ENCODE measurements around the gene TNFSF12. TPM values are rescaled to one million over a fixed set of nuclear protein-coding genes. Genes with fewer than 3 reads are reported as not detected.
A peak's percentile ranks its signal among the peaks of the same experiment; 100 is the strongest.

Gene TNFSF12
- polyA plus RNA-seq, 4 donors: 25.3 to 32.5 (median 29.0) TPM

DNA sequence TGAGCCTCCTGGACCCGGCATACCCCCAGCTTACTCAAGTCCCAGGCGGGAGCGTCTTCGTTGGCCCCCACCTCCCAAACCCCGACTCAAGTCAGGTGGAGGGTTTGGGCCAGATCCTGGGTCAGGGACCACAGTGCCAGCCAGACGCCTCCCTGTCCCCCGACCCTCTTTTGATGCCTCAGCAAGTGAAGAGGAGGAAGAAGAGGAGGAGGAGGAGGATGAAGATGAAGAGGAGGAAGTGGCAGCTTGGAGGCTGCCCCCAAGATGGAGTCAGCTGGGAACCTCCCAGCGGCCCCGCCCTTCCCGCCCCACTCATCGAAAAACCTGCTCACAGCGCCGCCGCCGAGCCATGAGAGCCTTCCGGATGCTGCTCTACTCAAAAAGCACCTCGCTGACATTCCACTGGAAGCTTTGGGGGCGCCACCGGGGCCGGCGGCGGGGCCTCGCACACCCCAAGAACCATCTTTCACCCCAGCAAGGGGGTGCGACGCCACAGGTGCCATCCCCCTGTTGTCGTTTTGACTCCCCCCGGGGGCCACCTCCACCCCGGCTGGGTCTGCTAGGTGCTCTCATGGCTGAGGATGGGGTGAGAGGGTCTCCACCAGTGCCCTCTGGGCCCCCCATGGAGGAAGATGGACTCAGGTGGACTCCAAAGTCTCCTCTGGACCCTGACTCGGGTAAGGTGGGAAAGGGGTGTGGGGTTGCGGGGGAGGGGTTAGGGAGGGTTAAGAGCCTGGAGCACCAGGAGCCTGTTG, 14.4 kb downstream of the TNFSF12 start:
- no peak for DNase-seq (ENCODE audit: low read depth in 4 of 4, low spot score in 3 of 4)

DNA sequence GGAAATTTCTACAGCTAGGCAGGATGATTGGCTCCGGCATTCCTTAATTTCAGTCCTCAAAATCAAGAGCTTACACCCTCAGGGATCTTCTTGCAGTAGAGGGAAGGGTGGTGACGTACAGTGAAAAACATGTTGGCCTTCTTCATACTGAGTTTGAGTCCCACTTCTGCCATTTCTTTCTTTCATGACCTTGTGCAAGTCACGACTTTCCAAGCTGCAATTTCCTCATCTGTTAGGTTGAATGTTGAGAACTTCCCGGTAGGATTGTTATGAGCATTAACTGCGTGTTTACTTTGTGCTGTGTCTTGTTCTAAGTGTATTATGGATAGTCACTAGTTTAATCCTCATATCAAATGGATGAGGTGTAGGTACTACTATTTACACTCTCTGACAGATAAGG, 20.7 kb downstream of the TNFSF12 start:
- no peak for DNase-seq (ENCODE audit: low read depth in 4 of 4, low spot score in 3 of 4)

DNA sequence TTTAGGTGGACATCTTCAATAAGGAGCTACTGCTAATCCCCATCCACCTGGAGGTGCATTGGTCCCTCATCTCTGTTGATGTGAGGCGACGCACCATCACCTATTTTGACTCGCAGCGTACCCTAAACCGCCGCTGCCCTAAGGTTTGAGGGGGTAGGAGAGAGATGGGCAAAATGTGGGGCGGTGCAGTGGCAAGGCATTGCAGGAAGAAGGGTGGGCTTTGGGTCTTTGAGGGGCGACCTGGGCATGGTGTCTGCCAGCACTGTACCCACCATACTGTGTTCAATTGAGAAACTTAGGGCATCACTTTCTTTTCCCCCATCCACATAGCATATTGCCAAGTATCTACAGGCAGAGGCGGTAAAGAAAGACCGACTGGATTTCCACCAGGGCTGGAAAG, 21.5 kb downstream of the TNFSF12 start:
- DNase-seq (ENCODE audit: low read depth in 4 of 4, low spot score in 3 of 4): no peak

DNA sequence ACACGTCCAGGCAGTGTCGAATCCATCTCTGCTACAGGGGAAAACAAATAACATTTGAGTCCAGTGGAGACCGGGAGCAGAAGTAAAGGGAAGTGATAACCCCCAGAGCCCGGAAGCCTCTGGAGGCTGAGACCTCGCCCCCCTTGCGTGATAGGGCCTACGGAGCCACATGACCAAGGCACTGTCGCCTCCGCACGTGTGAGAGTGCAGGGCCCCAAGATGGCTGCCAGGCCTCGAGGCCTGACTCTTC, 23.4 kb downstream of the TNFSF12 start:
- no peak for DNase-seq (ENCODE audit: low read depth in 4 of 4, low spot score in 3 of 4)

DNA sequence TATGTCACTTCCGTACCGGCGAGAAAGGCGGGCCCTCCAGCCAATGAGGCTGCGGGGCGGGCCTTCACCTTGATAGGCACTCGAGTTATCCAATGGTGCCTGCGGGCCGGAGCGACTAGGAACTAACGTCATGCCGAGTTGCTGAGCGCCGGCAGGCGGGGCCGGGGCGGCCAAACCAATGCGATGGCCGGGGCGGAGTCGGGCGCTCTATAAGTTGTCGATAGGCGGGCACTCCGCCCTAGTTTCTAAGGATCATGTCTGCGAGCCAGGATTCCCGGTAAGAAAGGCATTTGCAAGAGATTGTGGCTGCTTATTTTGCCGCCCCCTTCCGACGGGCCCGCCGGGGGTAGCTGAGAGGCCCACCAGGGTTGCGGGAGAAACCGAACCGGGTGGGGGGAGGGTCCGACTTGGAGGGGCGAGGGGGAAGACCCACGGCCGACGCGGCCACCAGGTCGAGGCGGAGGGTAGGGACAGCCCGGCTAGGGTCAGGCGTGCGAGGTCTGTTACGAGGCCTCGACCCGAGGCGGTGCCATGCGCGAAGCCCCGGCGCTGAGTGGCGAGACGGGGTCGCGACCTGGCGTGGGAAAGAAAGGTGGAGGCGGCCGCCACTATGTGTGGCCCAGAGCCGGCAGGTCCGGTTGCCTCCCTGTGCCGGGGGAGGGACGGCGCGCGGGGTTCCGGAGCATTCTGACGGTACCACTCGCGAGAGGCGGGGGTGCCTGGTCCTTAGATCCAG, 23.9 kb downstream of the TNFSF12 start:
- DNase-seq (ENCODE audit: low read depth in 4 of 4, low spot score in 3 of 4): peak; percentile 97 to 98 (median 98)

DNA sequence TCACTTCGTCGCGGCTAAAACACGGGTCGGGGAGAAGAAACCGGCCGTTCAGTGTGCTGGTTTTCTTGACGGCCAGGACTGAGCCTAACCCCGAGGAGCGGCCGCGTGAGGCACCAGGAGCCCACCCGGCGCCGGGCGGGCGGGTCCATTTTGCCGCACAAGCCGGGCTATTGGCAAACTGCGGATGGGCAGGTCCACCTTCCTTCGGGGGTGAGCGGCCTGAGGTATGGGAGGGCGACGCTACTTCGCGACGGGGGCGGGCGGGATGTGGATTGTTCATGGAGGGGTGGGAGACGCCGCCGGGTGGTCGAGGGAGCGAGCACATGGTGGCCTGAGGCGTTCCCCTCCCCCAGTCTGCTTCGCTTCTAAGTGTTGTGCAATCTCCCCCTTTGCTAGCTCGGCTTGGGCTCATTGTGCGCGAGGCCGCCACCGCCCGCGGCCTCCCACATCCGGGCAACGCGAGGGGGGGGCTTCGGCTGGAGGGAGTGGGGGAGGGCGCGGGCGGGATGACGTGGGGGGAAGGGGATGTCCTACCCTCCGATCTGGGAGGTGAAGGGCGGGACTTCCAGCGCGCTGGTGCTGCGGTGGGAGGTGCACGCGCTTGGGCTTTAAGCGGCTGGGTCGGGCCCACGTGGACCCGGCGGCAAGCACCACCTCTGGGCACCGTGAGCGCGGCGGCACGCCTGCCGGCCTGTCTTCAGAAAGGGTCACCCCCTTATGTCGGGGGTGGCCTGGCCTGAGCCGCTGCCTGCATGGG, 24.6 kb downstream of the TNFSF12 start:
- peak; percentile 77 to 82 (median 81) for DNase-seq (ENCODE audit: low read depth in 4 of 4, low spot score in 3 of 4)

DNA sequence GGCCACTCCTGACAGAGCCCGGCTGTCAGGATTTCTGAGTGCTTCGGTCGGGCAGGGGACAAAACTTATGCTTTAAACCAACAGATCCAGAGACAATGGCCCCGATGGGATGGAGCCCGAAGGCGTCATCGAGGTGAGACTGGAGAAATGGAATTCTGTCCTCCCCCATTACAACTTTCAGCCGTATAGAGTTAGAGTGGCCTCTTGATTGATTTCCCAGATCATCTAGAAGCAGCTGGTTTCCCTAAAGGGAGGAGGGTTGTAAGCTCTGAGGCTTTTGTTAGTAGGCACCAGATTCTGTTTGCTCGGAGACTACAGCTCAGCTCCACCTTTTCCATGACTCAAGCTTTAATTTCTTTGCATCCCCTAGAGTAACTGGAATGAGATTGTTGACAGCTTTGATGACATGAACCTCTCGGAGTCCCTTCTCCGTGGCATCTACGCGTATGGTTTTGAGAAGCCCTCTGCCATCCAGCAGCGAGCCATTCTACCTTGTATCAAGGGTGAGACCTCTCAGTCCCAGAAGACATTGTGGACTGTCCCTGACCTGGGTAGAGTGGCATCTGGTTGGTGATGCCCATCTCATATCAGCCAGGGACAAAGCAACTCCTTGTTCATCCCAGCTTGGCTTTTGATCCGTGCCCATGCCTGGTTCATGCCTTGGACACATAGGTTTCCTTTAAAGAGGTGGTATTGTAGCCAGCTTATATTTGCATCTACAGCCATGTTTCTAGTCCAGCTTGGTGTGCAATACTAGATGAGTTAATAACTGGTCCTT, 25.5 kb downstream of the TNFSF12 start:
- no peak for DNase-seq (ENCODE audit: low read depth in 4 of 4, low spot score in 3 of 4)

DNA sequence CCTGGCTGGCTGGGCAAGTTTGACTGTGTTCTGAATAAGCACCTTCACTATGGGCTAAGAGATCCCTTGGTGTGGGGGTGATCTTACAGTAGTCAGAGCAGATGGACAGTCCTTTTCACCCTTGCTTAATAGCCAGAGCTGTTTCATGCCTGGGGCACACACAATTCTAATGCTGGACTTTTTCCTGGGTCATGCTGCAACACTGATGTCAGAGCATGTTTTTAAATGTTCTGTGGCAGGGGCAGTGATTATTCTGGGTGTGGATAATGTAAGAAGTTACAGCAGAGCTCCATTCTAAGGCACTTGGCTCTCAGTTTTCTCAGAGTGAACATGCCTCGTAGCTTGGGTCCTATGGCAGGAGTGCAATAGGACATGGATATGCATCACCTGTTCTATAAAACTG, 26.6 kb downstream of the TNFSF12 start:
- DNase-seq (ENCODE audit: low read depth in 4 of 4, low spot score in 3 of 4): no peak

DNA sequence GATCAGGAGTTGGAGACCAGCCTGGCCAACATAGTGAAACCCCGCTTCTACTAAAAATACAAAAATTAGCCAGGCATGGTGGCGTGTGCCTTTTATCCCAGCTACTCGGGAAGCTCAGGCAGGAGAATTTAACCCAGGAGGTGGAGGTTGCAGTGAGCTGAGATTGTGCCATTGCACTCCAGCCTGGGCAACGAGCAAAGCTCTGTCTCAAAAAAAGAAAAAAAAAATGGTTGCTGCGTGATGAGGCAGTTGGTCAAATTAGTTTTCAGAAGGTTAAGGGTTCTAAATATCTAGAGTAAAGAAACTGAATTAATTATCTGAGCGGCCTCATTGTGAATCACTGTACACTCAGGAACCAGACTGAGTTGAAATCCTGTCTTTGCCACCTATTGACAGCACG, 27.1 kb downstream of the TNFSF12 start:
- no peak for DNase-seq (ENCODE audit: low read depth in 4 of 4, low spot score in 3 of 4)

DNA sequence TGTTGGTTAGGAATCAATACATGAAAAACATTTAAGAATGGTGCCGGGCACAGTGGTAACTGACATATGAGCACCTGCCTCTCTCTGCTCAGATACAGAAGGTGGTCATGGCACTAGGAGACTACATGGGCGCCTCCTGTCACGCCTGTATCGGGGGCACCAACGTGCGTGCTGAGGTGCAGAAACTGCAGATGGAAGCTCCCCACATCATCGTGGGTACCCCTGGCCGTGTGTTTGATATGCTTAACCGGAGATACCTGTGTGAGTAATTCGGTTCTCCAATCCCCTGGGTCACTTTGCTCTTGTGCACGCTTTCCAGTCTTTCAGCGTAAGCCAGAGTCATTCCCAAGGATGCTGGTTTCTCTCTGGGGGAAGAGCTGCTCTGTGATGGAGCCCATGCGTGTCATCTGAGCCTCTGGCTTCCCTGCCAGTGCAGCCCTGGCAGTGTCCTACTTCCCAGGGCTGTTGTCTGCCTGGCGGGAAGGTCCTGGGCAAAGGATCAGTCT, 27.6 kb downstream of the TNFSF12 start:
- DNase-seq (ENCODE audit: low read depth in 4 of 4, low spot score in 3 of 4): no peak

DNA sequence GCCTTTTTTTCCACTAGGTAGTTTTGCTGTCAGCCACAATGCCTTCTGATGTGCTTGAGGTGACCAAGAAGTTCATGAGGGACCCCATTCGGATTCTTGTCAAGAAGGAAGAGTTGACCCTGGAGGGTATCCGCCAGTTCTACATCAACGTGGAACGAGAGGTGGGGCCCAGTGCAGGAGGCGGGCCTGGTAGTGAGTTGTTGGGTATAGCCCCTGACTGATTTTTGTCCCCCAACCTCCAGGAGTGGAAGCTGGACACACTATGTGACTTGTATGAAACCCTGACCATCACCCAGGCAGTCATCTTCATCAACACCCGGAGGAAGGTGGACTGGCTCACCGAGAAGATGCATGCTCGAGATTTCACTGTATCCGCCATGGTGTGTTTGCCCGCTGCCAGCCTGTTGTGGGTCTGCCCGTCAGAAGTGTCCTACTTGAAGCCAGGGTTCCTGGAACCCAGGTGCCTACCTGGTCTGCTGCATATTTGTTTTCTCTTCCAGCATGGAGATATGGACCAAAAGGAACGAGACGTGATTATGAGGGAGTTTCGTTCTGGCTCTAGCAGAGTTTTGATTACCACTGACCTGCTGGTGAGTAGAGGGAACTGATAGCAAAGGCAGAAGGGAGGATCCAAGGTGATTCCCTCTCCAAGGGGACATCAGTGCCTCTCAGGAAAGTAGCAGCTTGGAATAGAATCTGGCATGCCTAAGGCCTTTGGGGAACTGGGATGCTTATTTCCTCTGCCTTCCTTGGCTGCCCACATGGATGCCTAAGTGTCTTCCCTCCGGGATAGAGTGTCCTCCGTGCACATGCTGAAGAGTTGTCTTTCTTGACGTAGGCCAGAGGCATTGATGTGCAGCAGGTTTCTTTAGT, 28.7 kb downstream of the TNFSF12 start:
- no peak for DNase-seq (ENCODE audit: low read depth in 4 of 4, low spot score in 3 of 4)

DNA sequence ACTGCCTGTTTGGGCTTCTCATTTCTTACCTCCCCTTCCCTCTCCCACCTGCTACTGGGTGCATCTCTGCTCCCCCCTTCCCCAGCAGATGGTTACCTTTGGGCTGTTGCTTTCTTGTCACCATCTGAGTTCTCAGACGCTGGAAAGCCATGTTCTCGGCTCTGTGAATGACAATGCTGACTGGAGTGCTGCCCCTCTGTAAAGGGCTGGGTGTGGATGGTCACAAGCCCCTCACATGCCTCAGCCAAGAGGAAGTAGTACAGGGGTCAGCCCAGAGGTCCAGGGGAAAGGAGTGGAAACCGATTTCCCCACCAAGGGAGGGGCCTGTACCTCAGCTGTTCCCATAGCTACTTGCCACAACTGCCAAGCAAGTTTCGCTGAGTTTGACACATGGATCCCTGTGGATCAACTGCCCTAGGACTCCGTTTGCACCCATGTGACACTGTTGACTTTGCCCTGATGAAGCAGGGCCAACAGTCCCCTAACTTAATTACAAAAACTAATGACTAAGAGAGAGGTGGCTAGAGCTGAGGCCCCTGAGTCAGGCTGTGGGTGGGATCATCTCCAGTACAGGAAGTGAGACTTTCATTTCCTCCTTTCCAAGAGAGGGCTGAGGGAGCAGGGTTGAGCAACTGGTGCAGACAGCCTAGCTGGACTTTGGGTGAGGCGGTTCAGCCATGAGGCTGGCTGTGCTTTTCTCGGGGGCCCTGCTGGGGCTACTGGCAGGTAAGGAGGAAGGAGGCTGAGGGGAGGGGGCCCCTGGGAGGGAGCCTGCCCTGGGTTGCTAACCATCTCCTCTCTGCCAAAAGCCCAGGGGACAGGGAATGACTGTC, 30.4 kb downstream of the TNFSF12 start, which contains the start of gene CD68:
Gene CD68, plus strand, starts transcription at position 638 of the 833 bp plus-strand sequence. Its CDS starts 40 bp downstream, at position 678.
- DNase-seq (ENCODE audit: low read depth in 4 of 4, low spot score in 3 of 4): no peak

DNA sequence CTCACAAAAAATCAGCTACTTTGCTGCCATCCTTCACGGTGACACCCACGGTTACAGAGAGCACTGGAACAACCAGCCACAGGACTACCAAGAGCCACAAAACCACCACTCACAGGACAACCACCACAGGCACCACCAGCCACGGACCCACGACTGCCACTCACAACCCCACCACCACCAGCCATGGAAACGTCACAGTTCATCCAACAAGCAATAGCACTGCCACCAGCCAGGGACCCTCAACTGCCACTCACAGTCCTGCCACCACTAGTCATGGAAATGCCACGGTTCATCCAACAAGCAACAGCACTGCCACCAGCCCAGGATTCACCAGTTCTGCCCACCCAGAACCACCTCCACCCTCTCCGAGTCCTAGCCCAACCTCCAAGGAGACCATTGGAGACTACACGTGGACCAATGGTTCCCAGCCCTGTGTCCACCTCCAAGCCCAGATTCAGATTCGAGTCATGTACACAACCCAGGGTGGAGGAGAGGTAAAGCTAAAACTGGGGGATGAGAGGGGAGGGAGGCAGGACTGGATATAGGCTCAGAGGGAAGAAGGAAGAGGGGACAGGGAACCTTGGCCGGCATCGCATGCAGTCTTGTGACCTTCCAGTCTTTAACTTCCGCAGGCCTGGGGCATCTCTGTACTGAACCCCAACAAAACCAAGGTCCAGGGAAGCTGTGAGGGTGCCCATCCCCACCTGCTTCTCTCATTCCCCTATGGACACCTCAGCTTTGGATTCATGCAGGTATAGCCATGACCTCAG, 31.2 kb downstream of the TNFSF12 start:
- no peak for DNase-seq (ENCODE audit: low read depth in 4 of 4, low spot score in 3 of 4)

DNA sequence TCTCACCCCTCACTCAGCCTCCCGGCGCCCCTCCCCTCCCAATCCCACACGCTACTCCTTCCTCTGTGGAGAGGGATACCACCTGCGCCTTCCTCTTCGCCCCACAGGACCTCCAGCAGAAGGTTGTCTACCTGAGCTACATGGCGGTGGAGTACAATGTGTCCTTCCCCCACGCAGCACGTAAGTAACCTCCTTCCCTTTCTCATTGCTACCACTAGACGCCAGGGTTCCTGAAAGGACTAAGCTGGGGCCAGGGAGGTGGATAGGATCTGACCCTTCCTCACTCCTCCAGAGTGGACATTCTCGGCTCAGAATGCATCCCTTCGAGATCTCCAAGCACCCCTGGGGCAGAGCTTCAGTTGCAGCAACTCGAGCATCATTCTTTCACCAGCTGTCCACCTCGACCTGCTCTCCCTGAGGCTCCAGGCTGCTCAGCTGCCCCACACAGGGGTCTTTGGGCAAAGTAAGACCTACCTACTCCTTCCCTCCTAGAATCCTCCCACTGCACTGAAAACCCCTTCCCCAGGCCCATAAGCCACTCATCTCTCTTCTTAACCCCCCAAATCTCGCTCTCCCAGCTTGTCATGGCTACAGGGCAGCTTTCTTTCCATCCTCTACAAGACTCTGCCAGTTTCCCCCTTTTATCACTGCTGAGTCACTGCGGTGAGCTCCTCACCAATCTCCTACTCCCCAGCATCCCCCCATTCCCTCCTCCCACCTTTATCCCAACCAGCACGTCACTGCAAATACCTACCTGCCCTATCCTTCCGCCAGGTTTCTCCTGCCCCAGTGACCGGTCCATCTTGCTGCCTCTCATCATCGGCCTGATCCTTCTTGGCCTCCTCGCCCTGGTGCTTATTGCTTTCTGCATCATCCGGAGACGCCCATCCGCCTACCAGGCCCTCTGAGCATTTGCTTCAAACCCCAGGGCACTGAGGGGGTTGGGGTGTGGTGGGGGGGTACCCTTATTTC, 32.0 kb downstream of the TNFSF12 start:
- no peak for DNase-seq (ENCODE audit: low read depth in 4 of 4, low spot score in 3 of 4)

DNA sequence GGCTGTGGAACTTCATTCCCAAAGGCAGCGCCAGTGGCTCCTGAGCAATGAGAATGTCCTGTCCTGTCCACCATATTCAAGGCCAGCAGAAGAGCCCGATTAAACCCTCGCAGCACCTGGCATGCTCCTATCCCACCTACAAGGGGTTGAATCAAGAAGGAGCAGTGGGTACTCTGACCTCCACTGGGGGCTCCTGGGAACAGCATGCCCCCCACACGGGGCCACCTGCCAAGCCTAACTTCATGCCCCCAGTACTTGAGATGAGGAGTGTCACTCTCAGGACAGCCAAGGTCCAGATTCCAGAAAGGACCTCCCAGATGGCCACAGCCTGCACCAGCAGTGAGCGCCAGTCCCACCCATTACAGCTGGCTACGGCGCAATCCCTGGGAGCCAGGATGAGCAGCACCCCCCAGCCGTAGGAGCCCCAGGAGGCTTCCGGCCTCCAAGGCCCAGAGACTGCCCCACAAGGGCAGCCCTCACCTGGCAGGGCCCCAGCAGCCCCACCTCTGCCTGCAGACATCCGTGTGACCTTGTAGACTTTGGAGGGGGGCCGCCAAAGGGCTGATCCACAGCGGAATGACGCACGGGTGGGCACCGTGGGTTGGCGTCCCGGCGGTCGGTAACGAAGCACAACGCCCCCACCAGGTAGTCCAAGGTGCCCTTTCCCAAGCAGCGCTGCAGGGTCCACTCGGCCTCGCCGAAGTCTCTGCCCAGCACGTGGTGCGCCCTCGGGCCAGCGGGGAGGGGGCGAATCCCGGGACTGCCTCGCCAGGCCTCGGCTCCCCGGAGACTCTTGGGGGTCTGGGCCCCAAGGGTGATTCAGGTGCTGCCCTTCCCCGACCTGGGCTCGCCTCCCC, 33.8 kb downstream of the TNFSF12 start:
- DNase-seq (ENCODE audit: low read depth in 4 of 4, low spot score in 3 of 4): no peak

Data from right renal pelvis (tissue), 4 donors.